Adrenal gland (tissue), 12 donors: ENCODE data around the gene ARMC2. TPM values are rescaled to one million over a fixed set of nuclear protein-coding genes. Genes with fewer than 3 reads are reported as not detected.

Experiments used
- DNase-seq, 7 donors: peaks; one replicate each; pipeline ENCODE4 v3.0.0-alpha.2; 2019 to 2020
- H3K27ac ChIP-seq, 5 donors: fragments of 200-600 bp; sonication (generic) in 4 of 5; 1 replicate in 3 of 5; 2 replicates in 2 of 5; pipeline versions ENCODE4 v1.5.1 to v1.8.0; 2016 to 2020; ENCODE audit warnings: mild to moderate bottlenecking in 1 of 5
- H3K27me3 ChIP-seq: fragments of 200-600 bp; 2 replicates; pipeline ENCODE4 v1.8.0; 2021
- H3K36me3 ChIP-seq, 2 donors: fragments of 200-600 bp; replicated peaks in 1 of 2; 1 replicate in 1 of 2; 2 replicates in 1 of 2; pipeline versions ENCODE4 v1.5.1 to v1.8.0; 2018 to 2022
- H3K4me1 ChIP-seq, 2 donors: fragments of 200-600 bp; replicated peaks in 1 of 2; 1 replicate in 1 of 2; 2 replicates in 1 of 2; pipeline versions ENCODE4 v1.5.1 to v1.8.0; 2018 to 2021
- H3K4me3 ChIP-seq, 4 donors: fragments of 200-600 bp; sonication (generic) in 3 of 4; one replicate each; pipeline ENCODE4 v1.5.1; 2016 to 2018
- H3K9me3 ChIP-seq, 3 donors: fragments of 200-600 bp; sonication (generic) in 1 of 3; replicated peaks in 1 of 3; 1 replicate in 2 of 3; 2 replicates in 1 of 3; pipeline versions ENCODE4 v1.5.1 to v1.8.0; 2016 to 2021
- POLR2A ChIP-seq, 2 donors: fragments of 450-650 bp; IDR thresholded peaks; one replicate each; pipeline ENCODE4 v1.6.1; 2017; ENCODE audit warnings: antibody characterized with exemption in 2 of 2, mild to moderate bottlenecking in 2 of 2, moderate library complexity in 1 of 2
- WGBS, 4 donors: extraction: QIAGEN DNeasy Blood & Tissue Kit in 2 of 4; methylation state at CpG; one replicate each; pipeline versions ENCODE4 v1.1.5 to v1.1.7; 2013 to 2017; 5-methylcytosine and 5-hydroxymethylcytosine counted together
- intact Hi-C, 2 donors: fragments of 100-400 bp; cut with DNase I; formaldehyde crosslinking; loops; one replicate each; pipeline versions ENCODE4 v1.14.1 to v1.15.0; 2022 to 2023
- polyA plus RNA-seq, 3 donors: library from polyadenylated mRNA; stranded (reverse); fragments of 200-250 nt in 2 of 3; fragments of 350-450 nt in 1 of 3; fragmentation: Illumina TruSeq in 1 of 3; extraction: RNeasy Lipid Tissue Mini Kit (QIAGEN cat#74804) in 1 of 3; gene quantifications; one replicate each; pipeline ENCODE4 v1.2.3, GENCODE V29; 2013 to 2014
- total RNA-seq, 9 donors: library from RNA; depleted of rRNA in 4 of 9; stranded (reverse); fragments of >200 nt in 4 of 9; fragments of 120-200 nt in 1 of 9; fragmentation: NEBNext Ultra II Directional in 1 of 9; extraction: Animal tissue kit (Norgen Biotek cat#: 25700) in 1 of 9; gene quantifications; one replicate each; pipeline versions ENCODE4 v1.1.0 to v1.2.4, GENCODE V29; 2013 to 2023
- TF ChIP-seq, protein P1 (sequence below), 6 experiments: fragments of 450-650 bp in 4 of 6; fragments of 200-600 bp in 2 of 6; sonication (generic) in 1 of 6; IDR thresholded peaks; 1 replicate in 5 of 6; 2 replicates in 1 of 6; pipeline versions ENCODE4 v1.5.1 to v1.8.0; 2016 to 2021; ENCODE audit warnings: antibody characterized with exemption in 6 of 6, mild to moderate bottlenecking in 2 of 6, moderate library complexity in 1 of 6
- donor health status: healthy with polysubstance abuse.
- donor health status: Bipolar disorder and iron deficiency.
- donor health status: DM: yes; HTN: yes; CAD: no.
- donor health status: DM: no; HTN: no; CAD: no.
- donor health status: DM: no; HTN: no; CAD: no.
- donor health status: DM: yes; HTN: yes; CAD: no.

The ARMC2 gene
- total and polyA plus RNA-seq, 12 donors = 2.1 to 7.8 (median 6.4) TPM

DNA sequence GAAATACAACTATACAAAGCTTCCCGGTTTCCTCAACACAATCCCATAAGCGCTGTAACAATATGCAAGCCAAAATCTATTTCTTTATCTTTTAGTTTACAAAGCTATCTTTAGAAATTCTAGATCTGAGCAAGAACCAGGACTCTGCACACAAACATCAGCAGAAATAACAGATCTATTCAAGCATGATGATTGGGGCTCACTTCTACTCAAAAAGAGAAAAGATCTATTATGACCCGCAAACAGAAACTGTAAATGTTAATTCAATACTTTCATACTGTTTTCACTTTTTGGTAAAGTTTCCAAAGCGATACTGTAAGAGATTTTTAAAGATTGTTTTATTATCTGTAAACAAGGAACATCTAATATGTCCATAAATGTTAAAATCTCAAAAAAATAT is 159.8 kb downstream of the ARMC2 start:
- peaks cover 16 to 51% of the 10 kb centered on the region in 2 donors for H3K4me1 ChIP-seq

DNA sequence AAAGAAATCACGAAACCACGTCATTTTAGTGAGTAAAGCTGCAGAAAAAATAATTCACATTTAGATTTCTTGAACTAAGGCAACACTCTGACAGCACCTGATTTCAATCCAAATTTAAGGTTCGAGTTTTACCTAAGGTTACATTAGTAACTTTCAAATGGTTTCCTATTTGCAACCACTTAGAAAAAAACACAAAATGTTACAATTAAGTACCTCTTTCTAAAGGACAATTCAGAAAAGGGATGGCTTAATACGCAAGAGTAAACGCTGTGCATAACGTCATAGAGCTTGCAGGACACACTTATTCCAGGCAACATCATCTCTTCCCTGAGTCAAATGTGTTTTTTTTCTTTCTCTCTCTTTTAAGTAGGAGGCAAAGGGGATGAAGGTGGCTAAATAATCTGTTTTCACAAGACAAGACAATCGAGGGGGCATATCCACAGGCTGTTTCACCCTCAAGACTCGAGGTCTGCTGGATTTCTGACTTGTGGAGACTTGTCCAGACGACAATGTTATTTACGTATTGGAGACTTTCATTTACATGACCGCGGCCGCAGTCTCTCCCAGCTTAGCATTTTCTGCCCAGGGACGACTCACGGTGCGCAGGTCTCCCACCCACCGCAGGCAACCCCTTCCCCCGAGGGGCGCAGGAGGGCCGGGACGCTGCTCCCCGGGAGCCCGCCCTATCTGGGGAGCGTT is 160.5 kb downstream of the ARMC2 start:
- H3K27me3 ChIP-seq = no peaks in the 10 kb centered on the region
- WGBS, 4 donors = 2 to 5% (median 3%) methylated on average over 11 to 24 of the region's 24 CpGs
- intact Hi-C loops = loop anchor here (10.0 kb wide), 2 partner anchors 56 to 66 kb away; no protein-coding TSS in a partner anchor
- H3K4me1 ChIP-seq = peaks cover 10 to 51% of the 10 kb centered on the region in 2 donors
- peak overlapping the region; percentile 68 to 99 (median 95) for H3K27ac ChIP-seq
- no peaks in the 10 kb centered on the region for H3K9me3 ChIP-seq
- TF ChIP-seq POLR2A (IDR thresholded peaks at IDR 0.05) = no peak
- TF ChIP-seq, protein P1, sequence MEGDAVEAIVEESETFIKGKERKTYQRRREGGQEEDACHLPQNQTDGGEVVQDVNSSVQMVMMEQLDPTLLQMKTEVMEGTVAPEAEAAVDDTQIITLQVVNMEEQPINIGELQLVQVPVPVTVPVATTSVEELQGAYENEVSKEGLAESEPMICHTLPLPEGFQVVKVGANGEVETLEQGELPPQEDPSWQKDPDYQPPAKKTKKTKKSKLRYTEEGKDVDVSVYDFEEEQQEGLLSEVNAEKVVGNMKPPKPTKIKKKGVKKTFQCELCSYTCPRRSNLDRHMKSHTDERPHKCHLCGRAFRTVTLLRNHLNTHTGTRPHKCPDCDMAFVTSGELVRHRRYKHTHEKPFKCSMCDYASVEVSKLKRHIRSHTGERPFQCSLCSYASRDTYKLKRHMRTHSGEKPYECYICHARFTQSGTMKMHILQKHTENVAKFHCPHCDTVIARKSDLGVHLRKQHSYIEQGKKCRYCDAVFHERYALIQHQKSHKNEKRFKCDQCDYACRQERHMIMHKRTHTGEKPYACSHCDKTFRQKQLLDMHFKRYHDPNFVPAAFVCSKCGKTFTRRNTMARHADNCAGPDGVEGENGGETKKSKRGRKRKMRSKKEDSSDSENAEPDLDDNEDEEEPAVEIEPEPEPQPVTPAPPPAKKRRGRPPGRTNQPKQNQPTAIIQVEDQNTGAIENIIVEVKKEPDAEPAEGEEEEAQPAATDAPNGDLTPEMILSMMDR (IDR thresholded peaks at IDR 0.05) = no peak
- H3K36me3 ChIP-seq = no peaks in the 10 kb centered on the region
- peak in 4 of 7 donors; percentile 24 to 76 (median 46) for DNase-seq
- H3K4me3 ChIP-seq = peak overlapping the region; percentile 37 to 96 (median 52)

More for the DNA sequence above, 159.8 kb downstream of the ARMC2 start:
- H3K9me3 ChIP-seq = no peaks in the 10 kb centered on the region
- WGBS, 4 donors = 46 to 61% (median 53%) methylated on average over 4 of the region's 4 CpGs
- DNase-seq = no peak
- intact Hi-C loops = loop anchor here (10.0 kb wide), 2 partner anchors 57 to 67 kb away; no protein-coding TSS in a partner anchor
- TF ChIP-seq, protein P1 (IDR thresholded peaks at IDR 0.05) = no peak
- no peak for TF ChIP-seq POLR2A (IDR thresholded peaks at IDR 0.05)
- H3K4me3 ChIP-seq = peak overlapping the region in 2 of 4 donors; percentile 55 to 96
- no peaks in the 10 kb centered on the region for H3K27me3 ChIP-seq
- H3K36me3 ChIP-seq = no peaks in the 10 kb centered on the region
- peak overlapping the region in 3 of 5 donors; percentile 95 to 99 (median 98) for H3K27ac ChIP-seq

DNA sequence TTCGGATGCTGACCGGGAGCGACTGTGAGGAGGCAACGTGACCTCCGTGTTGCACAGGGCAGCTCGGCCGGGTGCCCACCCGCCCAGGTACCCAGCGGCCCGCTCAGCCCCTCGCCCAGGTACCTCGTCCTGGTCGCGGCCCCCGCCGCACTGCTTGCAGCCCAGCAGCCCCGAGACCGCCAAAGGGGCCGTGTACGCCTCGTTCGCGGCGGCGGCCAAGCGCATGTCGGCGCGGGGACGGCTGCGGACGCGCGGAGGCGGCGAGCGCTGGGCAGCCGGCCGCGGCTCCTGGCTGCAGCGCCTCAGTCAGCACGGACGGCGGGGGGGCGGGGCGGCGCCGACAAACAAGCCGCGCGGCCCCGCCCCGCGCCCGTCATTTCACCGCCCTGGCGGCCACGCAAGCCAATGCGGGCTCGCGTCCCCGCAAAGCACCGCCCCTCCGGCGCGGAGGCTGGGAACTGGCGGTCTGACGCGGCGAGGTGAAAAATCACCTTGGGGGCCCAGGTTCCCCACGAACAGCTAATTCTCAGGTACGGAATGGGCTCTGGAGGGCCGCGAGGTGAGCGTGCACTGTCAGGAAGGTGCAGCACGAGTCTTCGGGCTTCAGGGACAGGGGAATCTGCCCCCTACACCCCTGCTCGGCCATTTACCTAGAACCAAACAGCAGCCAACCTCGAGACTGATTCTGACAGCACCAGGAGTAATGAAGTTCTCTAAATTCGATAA is 161.2 kb downstream of the ARMC2 start:
- H3K9me3 ChIP-seq = no peaks in the 10 kb centered on the region
- no peaks in the 10 kb centered on the region for H3K36me3 ChIP-seq
- H3K27me3 ChIP-seq = no peaks in the 10 kb centered on the region
- H3K4me3 ChIP-seq = peak overlapping the region; percentile 41 to 96 (median 52)
- peak; percentile 91 to 98 (median 96) for DNase-seq
- H3K4me1 ChIP-seq = peaks cover 6 to 45% of the 10 kb centered on the region in 2 donors
- TF ChIP-seq POLR2A (IDR thresholded peaks at IDR 0.05) = peak; percentile 92 to 99
- TF ChIP-seq, protein P1 (IDR thresholded peaks at IDR 0.05) = peak in 4 of 6 experiments; percentile 29 to 77 (median 52)
- WGBS, 4 donors = 0 to 1% (median 1%) methylated on average over 28 to 80 of the region's 80 CpGs
- peak overlapping the region; percentile 68 to 99 (median 95) for H3K27ac ChIP-seq
- intact Hi-C loops = loop anchor here (10.0 kb wide), 2 partner anchors 55 to 65 kb away; no protein-coding TSS in a partner anchor
